ENCODE data around the gene JMJD1C. TPM values are rescaled to one million over a fixed set of nuclear protein-coding genes. Genes with fewer than 3 reads are reported as not detected.

The JMJD1C gene
- total RNA-seq, 2 donors from 2014 or later, result 91.8 to 103 TPM

DNA sequence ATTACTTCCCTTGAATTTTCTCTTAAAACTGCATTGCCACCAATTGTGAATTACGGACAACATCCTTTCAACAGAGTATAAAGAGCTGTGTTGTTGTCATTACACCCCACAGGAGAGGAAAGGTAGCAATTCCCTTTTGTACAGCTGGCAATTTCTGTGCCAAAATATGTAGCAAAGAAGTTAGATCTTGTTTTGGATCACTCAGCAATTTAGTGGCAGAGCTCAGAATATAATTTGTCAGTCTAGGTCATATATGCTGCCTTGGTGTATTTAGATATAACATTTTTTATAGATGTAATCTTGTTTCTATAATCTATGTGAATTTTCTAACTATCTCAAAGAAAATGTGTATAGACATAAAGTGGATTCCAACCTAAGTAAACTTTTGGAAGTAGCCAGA lies 293.9 kb downstream of the JMJD1C start:
- TF ChIP-seq CTCF (IDR thresholded peaks at IDR 0.05), result no peak
- TF ChIP-seq POLR2A (IDR thresholded peaks at IDR 0.05), result no peak
- 86 to 100% methylated on average over 1 of the region's 1 CpG for WGBS, 2 donors
- Histone ChIP-seq H3K27me3 (no peaks in the 10 kb centered on the region), H3K36me3 (replicated peaks in 1 of 2; ENCODE audit: insufficient read depth in 1 of 2, low read depth in 2 of 2) (peaks cover 0 to 16% of the 10 kb centered on the region in 2 donors), H3K9me3 (no peaks in the 10 kb centered on the region), H3K4me1 (peaks cover 10% of the 10 kb centered on the region), H3K27ac (no peak overlapping the region), H3K4me3 (no peak overlapping the region)
- ATAC-seq (no peak), DNase-seq (no peak)
- intact Hi-C loops (cut with DNase I), result no loop called here

- H3K9me3 ChIP-seq, result no peaks in the 10 kb centered on the region
- no peak overlapping the region for H3K4me3 ChIP-seq
- H3K27me3 ChIP-seq, result no peaks in the 10 kb centered on the region
- TF ChIP-seq POLR2A (IDR thresholded peaks at IDR 0.05) (no peak), CTCF (IDR thresholded peaks at IDR 0.05) (no peak)
- WGBS, 2 donors, result 83 to 95% methylated on average over 1 of the region's 1 CpG
- intact Hi-C loops (cut with DNase I), result no loop called here
- no peak overlapping the region for H3K27ac ChIP-seq
- ATAC-seq (no peak), DNase-seq (no peak)
- H3K4me1 ChIP-seq, result peaks cover 10% of the 10 kb centered on the region
- H3K36me3 ChIP-seq (replicated peaks in 1 of 2; ENCODE audit: insufficient read depth in 1 of 2, low read depth in 2 of 2), result peaks cover 0 to 16% of the 10 kb centered on the region in 2 donors
Observed at GRCh38 chr10:63171255-63171855, 294.4 kb downstream of the JMJD1C start.

DNA sequence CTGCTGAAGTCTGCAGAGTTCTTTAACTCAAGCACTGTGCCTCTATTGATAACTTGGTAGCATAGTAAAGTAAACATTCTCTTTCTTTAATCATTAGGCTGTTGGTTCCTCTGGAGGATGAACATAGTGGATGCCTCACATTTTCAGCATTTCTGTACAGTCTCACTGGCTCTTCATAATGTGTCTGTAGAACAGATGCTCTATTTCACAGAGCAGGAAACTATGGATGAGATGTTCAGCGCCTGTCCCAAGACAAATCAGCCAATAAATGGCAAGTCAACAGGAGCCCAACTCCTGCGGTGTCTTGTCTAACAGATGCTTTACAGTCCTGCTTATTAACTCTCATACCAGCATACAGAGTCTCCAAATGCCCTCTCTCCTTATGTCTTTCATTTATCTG lies 296.2 kb downstream of the JMJD1C start:
- 81 to 90% methylated on average over 2 of the region's 2 CpGs for WGBS, 2 donors
- no peaks in the 10 kb centered on the region for H3K9me3 ChIP-seq
- H3K4me3 ChIP-seq, result no peak overlapping the region
- intact Hi-C loops (cut with DNase I), result no loop called here
- no peak for ATAC-seq
- no peak for TF ChIP-seq POLR2A (IDR thresholded peaks at IDR 0.05)
- TF ChIP-seq CTCF (IDR thresholded peaks at IDR 0.05), result no peak
- no peak for DNase-seq
- H3K27me3 ChIP-seq, result no peaks in the 10 kb centered on the region
- peaks cover 0 to 5% of the 10 kb centered on the region in 2 donors for H3K36me3 ChIP-seq (replicated peaks in 1 of 2; ENCODE audit: insufficient read depth in 1 of 2, low read depth in 2 of 2)
- peaks cover 10% of the 10 kb centered on the region for H3K4me1 ChIP-seq
- peak overlapping the region in 1 of 4 donors; percentile 6 for H3K27ac ChIP-seq

DNA sequence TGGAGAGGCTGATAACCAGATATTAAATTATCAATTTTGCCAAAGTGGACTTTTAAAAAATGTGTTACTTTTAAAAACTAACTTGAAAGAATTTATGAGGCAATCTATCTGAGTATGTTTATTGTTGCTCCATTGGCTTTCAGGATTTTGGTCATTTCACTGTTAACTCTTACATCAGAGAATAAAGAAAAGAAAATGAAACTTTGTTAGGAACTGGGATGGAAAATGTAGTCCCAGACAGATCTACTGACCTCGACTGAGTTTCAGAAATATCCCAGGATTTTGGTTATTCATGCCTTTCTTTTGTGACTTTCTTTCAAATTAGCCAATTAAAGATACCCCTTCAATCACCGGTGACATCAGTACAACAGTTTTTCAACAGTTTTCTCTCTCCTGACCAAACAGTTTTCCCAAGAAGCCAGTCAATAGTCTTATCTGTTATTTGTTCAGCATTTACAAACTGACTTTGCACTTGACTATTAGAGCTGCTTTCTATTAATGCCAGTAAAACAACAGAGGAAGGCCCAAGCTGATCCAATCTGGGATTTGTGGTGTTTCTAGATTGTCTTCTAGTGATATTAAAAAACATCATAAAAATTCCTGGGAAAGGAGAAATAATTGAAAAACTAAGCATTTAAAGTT lies 296.8 kb downstream of the JMJD1C start:
- ATAC-seq (no peak), DNase-seq (no peak)
- Histone ChIP-seq H3K9me3 (no peaks in the 10 kb centered on the region), H3K27ac (peak overlapping the region in 1 of 4 donors; percentile 6), H3K36me3 (replicated peaks in 1 of 2; ENCODE audit: insufficient read depth in 1 of 2, low read depth in 2 of 2) (peaks cover 0 to 5% of the 10 kb centered on the region in 2 donors), H3K27me3 (no peaks in the 10 kb centered on the region), H3K4me1 (peaks cover 17% of the 10 kb centered on the region), H3K4me3 (no peak overlapping the region)
- TF ChIP-seq POLR2A (IDR thresholded peaks at IDR 0.05) (no peak), CTCF (IDR thresholded peaks at IDR 0.05) (no peak)
- 18 to 26% methylated on average over 2 of the region's 2 CpGs for WGBS, 2 donors
- intact Hi-C loops (cut with DNase I), result no loop called here
